Naive B cell (primary cell): ENCODE results near the gene IKZF3. TPM values are rescaled to one million over a fixed set of nuclear protein-coding genes. Genes with fewer than 3 reads are reported as not detected.

ENCODE experiments used
- ATAC-seq, 2 donors: fragments of 150-1000 bp; cut with Tn5 transposase; 2 replicates each; pipeline ENCODE4 v1.10.0; 2021; ENCODE audit warnings: low read depth in 2 of 2, mild to moderate bottlenecking in 2 of 2, moderate library complexity in 2 of 2
- DNase-seq: peaks from one replicate; pipeline ENCODE4 v3.0.0; 2022
- H3K27ac Mint-ChIP-seq, 6 donors: one replicate each; pipeline ENCODE4 v1.8.0; 2020 to 2022; ENCODE audit warnings: mild to moderate bottlenecking in 6 of 6, mixed read lengths in 6 of 6, moderate library complexity in 5 of 6, inconsistent platforms in 2 of 6
- H3K27me3 Mint-ChIP-seq, 3 donors: one replicate each; pipeline ENCODE4 v1.8.0; 2021 to 2022; ENCODE audit warnings: mixed read lengths in 3 of 3, mild to moderate bottlenecking in 1 of 3
- H3K36me3 Mint-ChIP-seq, 2 donors: one replicate each; pipeline ENCODE4 v1.8.0; 2020 to 2022; ENCODE audit warnings: mixed read lengths in 2 of 2, inconsistent platforms in 1 of 2, mild to moderate bottlenecking in 1 of 2
- H3K4me1 Mint-ChIP-seq, 3 donors: one replicate each; pipeline ENCODE4 v1.8.0; 2020 to 2022; ENCODE audit warnings: mixed read lengths in 3 of 3, inconsistent platforms in 1 of 3, mild to moderate bottlenecking in 1 of 3, moderate library complexity in 1 of 3
- H3K4me3 Mint-ChIP-seq, 8 donors: one replicate each; pipeline ENCODE4 v1.8.0; 2020 to 2022; ENCODE audit warnings: mild to moderate bottlenecking in 8 of 8, mixed read lengths in 8 of 8, moderate library complexity in 8 of 8, inconsistent platforms in 2 of 8
- H3K9me3 Mint-ChIP-seq, 7 donors: one replicate each; pipeline ENCODE4 v1.8.0; 2020 to 2022; ENCODE audit warnings: mixed read lengths in 7 of 7, mild to moderate bottlenecking in 5 of 7, inconsistent platforms in 2 of 7, moderate library complexity in 1 of 7
- polyA plus RNA-seq, 6 donors: library from polyadenylated mRNA; unstranded; fragments of 300-500 nt; fragmentation: Illumina TruSeq; gene quantifications; one replicate each; pipeline ENCODE4 v1.2.3, GENCODE V29; 2021; ENCODE audit warnings: low read depth in 6 of 6

IKZF3 gene
- polyA plus RNA-seq, 6 donors from 2014 or later, result 0.75 to 127 (median 39.8) TPM

GRCh38 chr17:39742126-39742855 is 121.8 kb downstream of the IKZF3 start:
- peaks cover 0 to 1% (median 0%) of the 10 kb centered on the region in 7 donors for H3K9me3 Mint-ChIP-seq
- no peak overlapping the region for H3K4me3 Mint-ChIP-seq
- no peak overlapping the region for H3K27ac Mint-ChIP-seq
- no peak for ATAC-seq
- no peak for DNase-seq
- H3K27me3 Mint-ChIP-seq, result peaks cover 5 to 48% (median 46%) of the 10 kb centered on the region in 3 donors
- H3K4me1 Mint-ChIP-seq, result peaks cover 33 to 43% (median 34%) of the 10 kb centered on the region in 3 donors
- no peaks in the 10 kb centered on the region for H3K36me3 Mint-ChIP-seq

GRCh38 chr17:39740357-39741111 is 123.6 kb downstream of the IKZF3 start:
- peak overlapping the region in 5 of 6 donors; percentile 36 to 92 (median 84) for H3K27ac Mint-ChIP-seq
- peaks cover 0 to 1% (median 0%) of the 10 kb centered on the region in 7 donors for H3K9me3 Mint-ChIP-seq
- H3K4me1 Mint-ChIP-seq, result peaks cover 34 to 47% (median 36%) of the 10 kb centered on the region in 3 donors
- H3K27me3 Mint-ChIP-seq, result peaks cover 5 to 60% (median 56%) of the 10 kb centered on the region in 3 donors
- no peak for ATAC-seq
- no peaks in the 10 kb centered on the region for H3K36me3 Mint-ChIP-seq
- DNase-seq, result no peak
- H3K4me3 Mint-ChIP-seq, result peak overlapping the region in 5 of 8 donors; percentile 28 to 85 (median 79)

- Mint-ChIP-seq H3K9me3 (peaks cover 0 to 1% (median 0%) of the 10 kb centered on the region in 7 donors), H3K36me3 (no peaks in the 10 kb centered on the region), H3K27me3 (peaks cover 5 to 60% (median 56%) of the 10 kb centered on the region in 3 donors), H3K4me3 (peak overlapping the region in 7 of 8 donors; percentile 28 to 85 (median 79)), H3K4me1 (peaks cover 34 to 47% (median 36%) of the 10 kb centered on the region in 3 donors), H3K27ac (peak overlapping the region in 3 of 6 donors; percentile 36 to 85 (median 84))
- no peak for ATAC-seq
- DNase-seq, result no peak
These were observed 124.2 kb downstream of the IKZF3 start for GRCh38 chr17:39739885-39740356.

GRCh38 chr17:39738983-39739884 is 124.9 kb downstream of the IKZF3 start:
- DNase-seq (no peak), ATAC-seq (peak in 1 of 2 donors; percentile 7)
- Mint-ChIP-seq H3K4me1 (peaks cover 28 to 47% (median 36%) of the 10 kb centered on the region in 3 donors), H3K36me3 (no peaks in the 10 kb centered on the region), H3K9me3 (peaks cover 0 to 1% (median 0%) of the 10 kb centered on the region in 7 donors), H3K4me3 (peak overlapping the region; percentile 79 to 92 (median 86)), H3K27me3 (peaks cover 5 to 60% (median 56%) of the 10 kb centered on the region in 3 donors), H3K27ac (peak overlapping the region in 4 of 6 donors; percentile 64 to 91 (median 75))

GRCh38 chr17:39738568-39738901 is 125.6 kb downstream of the IKZF3 start:
- peak; percentile 94 to 95 for ATAC-seq
- Mint-ChIP-seq H3K9me3 (peaks cover 0 to 1% (median 0%) of the 10 kb centered on the region in 7 donors), H3K27ac (peak overlapping the region in 4 of 6 donors; percentile 64 to 98 (median 82)), H3K4me3 (peak overlapping the region; percentile 79 to 92 (median 86)), H3K36me3 (no peaks in the 10 kb centered on the region), H3K27me3 (peaks cover 5 to 60% (median 56%) of the 10 kb centered on the region in 3 donors), H3K4me1 (peaks cover 28 to 47% (median 36%) of the 10 kb centered on the region in 3 donors)
- DNase-seq, result peak; percentile 49

- peak within 1 kb of the TSS in 4 of 6 donors; percentile 64 to 98 (median 82) for H3K27ac Mint-ChIP-seq
- ATAC-seq (peak; percentile 25 to 42), DNase-seq (peak; percentile 37)
These were observed 126.1 kb downstream of the IKZF3 start, which contains the start of gene GRB7 for GRCh38 chr17:39737760-39738567. Gene GRB7 (plus strand): TSS chr17:39737938. CDS start chr17:39742302, 4,364 bp downstream.

GRCh38 chr17:39737206-39737759 is 126.8 kb downstream of the IKZF3 start:
- H3K9me3 Mint-ChIP-seq, result peaks cover 0 to 1% (median 0%) of the 10 kb centered on the region in 7 donors
- DNase-seq, result no peak
- peak overlapping the region in 6 of 8 donors; percentile 45 to 85 (median 68) for H3K4me3 Mint-ChIP-seq
- no peak for ATAC-seq
- H3K36me3 Mint-ChIP-seq, result no peaks in the 10 kb centered on the region
- H3K4me1 Mint-ChIP-seq, result peaks cover 28 to 47% (median 36%) of the 10 kb centered on the region in 3 donors
- H3K27ac Mint-ChIP-seq, result peak overlapping the region in 1 of 6 donors; percentile 29
- peaks cover 5 to 54% (median 52%) of the 10 kb centered on the region in 3 donors for H3K27me3 Mint-ChIP-seq

More at GRCh38 chr17:39737760-39738567, 126.1 kb downstream of the IKZF3 start, which contains the start of gene GRB7:
- peaks cover 28 to 47% (median 36%) of the 10 kb centered on the region in 3 donors for H3K4me1 Mint-ChIP-seq
- H3K9me3 Mint-ChIP-seq, result peaks cover 0 to 1% (median 0%) of the 10 kb centered on the region in 7 donors
- H3K4me3 Mint-ChIP-seq, result peak within 1 kb of the TSS; percentile 79 to 92 (median 86)
- H3K36me3 Mint-ChIP-seq, result no peaks in the 10 kb centered on the region
- H3K27me3 Mint-ChIP-seq, result peaks cover 5 to 60% (median 56%) of the 10 kb centered on the region in 3 donors

GRCh38 chr17:39736319-39737165 is 127.6 kb downstream of the IKZF3 start:
- DNase-seq, result no peak
- H3K36me3 Mint-ChIP-seq, result no peaks in the 10 kb centered on the region
- H3K27me3 Mint-ChIP-seq, result peaks cover 5 to 51% (median 46%) of the 10 kb centered on the region in 3 donors
- no peak for ATAC-seq
- peaks cover 0 to 1% (median 0%) of the 10 kb centered on the region in 7 donors for H3K9me3 Mint-ChIP-seq
- peaks cover 28 to 47% (median 36%) of the 10 kb centered on the region in 3 donors for H3K4me1 Mint-ChIP-seq
- H3K4me3 Mint-ChIP-seq, result peak overlapping the region in 5 of 8 donors; percentile 18 to 85 (median 68)
- H3K27ac Mint-ChIP-seq, result no peak overlapping the region

- no peak overlapping the region for H3K27ac Mint-ChIP-seq
- H3K4me1 Mint-ChIP-seq, result peaks cover 31 to 41% (median 34%) of the 10 kb centered on the region in 3 donors
- no peaks in the 10 kb centered on the region for H3K36me3 Mint-ChIP-seq
- H3K27me3 Mint-ChIP-seq, result peaks cover 5 to 45% (median 42%) of the 10 kb centered on the region in 3 donors
- peak overlapping the region in 4 of 8 donors; percentile 24 to 68 (median 36) for H3K4me3 Mint-ChIP-seq
- no peak for DNase-seq
- H3K9me3 Mint-ChIP-seq, result peaks cover 0 to 1% (median 0%) of the 10 kb centered on the region in 7 donors
- no peak for ATAC-seq
These were observed 128.2 kb downstream of the IKZF3 start for GRCh38 chr17:39735882-39736281.

- peaks cover 0 to 13% (median 12%) of the 10 kb centered on the region in 3 donors for H3K27me3 Mint-ChIP-seq
- peaks cover 0 to 5% of the 10 kb centered on the region in 2 donors for H3K36me3 Mint-ChIP-seq
- peaks cover 0 to 2% (median 0%) of the 10 kb centered on the region in 7 donors for H3K9me3 Mint-ChIP-seq
- peak overlapping the region in 5 of 8 donors; percentile 4 to 83 (median 68) for H3K4me3 Mint-ChIP-seq
- H3K4me1 Mint-ChIP-seq, result peaks cover 21 to 32% (median 25%) of the 10 kb centered on the region in 3 donors
- ATAC-seq (no peak), DNase-seq (no peak)
- peak overlapping the region in 2 of 6 donors; percentile 48 to 51 for H3K27ac Mint-ChIP-seq
These were observed 131.5 kb downstream of the IKZF3 start for GRCh38 chr17:39732586-39732985.
